Measurements from ENCODE around the gene SNTA1. TPM values are rescaled to one million over a fixed set of nuclear protein-coding genes. Genes with fewer than 3 reads are reported as not detected.

SNTA1 gene
- total RNA-seq, 1 experiment from 2014 or later = 9.9 TPM

GRCh38 chr20:33463332-33464101 lies 20.0 kb upstream of the SNTA1 start:
- H3K9me3 ChIP-seq (ENCODE audit: control insufficient read depth, low read depth, low read length) = no peaks in the 10 kb centered on the region
- H2BK5ac ChIP-seq (ENCODE audit: insufficient read length, low read length) = no peak overlapping the region
- H3T11ph ChIP-seq (ENCODE audit: low read length) = no peak overlapping the region
- H4K5ac ChIP-seq (ENCODE audit: insufficient read length, low read depth, low read length) = no peak overlapping the region
- H3K14ac ChIP-seq (ENCODE audit: insufficient read depth, low read length) = no peak overlapping the region
- H3K4me2 ChIP-seq (ENCODE audit: insufficient read depth, insufficient read length, low read length) = no peak overlapping the region
- H3K23me2 ChIP-seq (ENCODE audit: insufficient read length, low read depth, low read length, poor library complexity, severe bottlenecking) = no peaks in the 10 kb centered on the region
- H2BK120ac ChIP-seq (ENCODE audit: low read depth, low read length, poor library complexity, severe bottlenecking) = no peak overlapping the region
- H3K4me1 Mint-ChIP-seq = peaks cover 17 to 22% of the 10 kb centered on the region in 2 experiments
- WGBS (ENCODE audit: extremely low coverage, insufficient read length, low lambda C conversion rate) = no CpG with 5 or more reads among the region's 7 CpGs
- no peak overlapping the region for H3K23ac ChIP-seq (ENCODE audit: insufficient read length, low read depth, low read length)
- no peaks in the 10 kb centered on the region for H3K27me3 ChIP-seq (ENCODE audit: insufficient read depth, low read length)
- H3K9me3 Mint-ChIP-seq = no peaks in the 10 kb centered on the region; a peak in 1 of 5 replicates
- H3K79me1 ChIP-seq (ENCODE audit: insufficient read depth, low read depth, low read length, poor library complexity, severe bottlenecking) = no peaks in the 10 kb centered on the region
- no peak overlapping the region for H3K4me3 Mint-ChIP-seq
- no peaks in the 10 kb centered on the region for H3K79me2 ChIP-seq (ENCODE audit: insufficient read depth, low read length)
- H3K18ac ChIP-seq (ENCODE audit: insufficient read length, low read depth, low read length) = no peak overlapping the region
- H3K36me3 Mint-ChIP-seq (ENCODE audit: insufficient read depth in 1 of 3, low read depth in 3 of 3) = no peaks in the 10 kb centered on the region
- H3K27ac ChIP-seq (ENCODE audit: insufficient read length, low read depth, low read length) = no peak overlapping the region
- TF ChIP-seq, protein P1, sequence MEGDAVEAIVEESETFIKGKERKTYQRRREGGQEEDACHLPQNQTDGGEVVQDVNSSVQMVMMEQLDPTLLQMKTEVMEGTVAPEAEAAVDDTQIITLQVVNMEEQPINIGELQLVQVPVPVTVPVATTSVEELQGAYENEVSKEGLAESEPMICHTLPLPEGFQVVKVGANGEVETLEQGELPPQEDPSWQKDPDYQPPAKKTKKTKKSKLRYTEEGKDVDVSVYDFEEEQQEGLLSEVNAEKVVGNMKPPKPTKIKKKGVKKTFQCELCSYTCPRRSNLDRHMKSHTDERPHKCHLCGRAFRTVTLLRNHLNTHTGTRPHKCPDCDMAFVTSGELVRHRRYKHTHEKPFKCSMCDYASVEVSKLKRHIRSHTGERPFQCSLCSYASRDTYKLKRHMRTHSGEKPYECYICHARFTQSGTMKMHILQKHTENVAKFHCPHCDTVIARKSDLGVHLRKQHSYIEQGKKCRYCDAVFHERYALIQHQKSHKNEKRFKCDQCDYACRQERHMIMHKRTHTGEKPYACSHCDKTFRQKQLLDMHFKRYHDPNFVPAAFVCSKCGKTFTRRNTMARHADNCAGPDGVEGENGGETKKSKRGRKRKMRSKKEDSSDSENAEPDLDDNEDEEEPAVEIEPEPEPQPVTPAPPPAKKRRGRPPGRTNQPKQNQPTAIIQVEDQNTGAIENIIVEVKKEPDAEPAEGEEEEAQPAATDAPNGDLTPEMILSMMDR (conservative IDR thresholded peaks at IDR 0.05) = no peak
- no peak overlapping the region for H3K9ac ChIP-seq (ENCODE audit: extremely low read depth, insufficient read length, low read length)
- H4K8ac ChIP-seq (replicated peaks; ENCODE audit: insufficient read length, low read depth, low read length) = no peak overlapping the region
- H2AK5ac ChIP-seq (ENCODE audit: insufficient read length, low read length) = no peak overlapping the region
- H2BK15ac ChIP-seq (ENCODE audit: low read depth, low read length) = no peak overlapping the region
- H4K91ac ChIP-seq (ENCODE audit: insufficient read length, low read depth, low read length) = no peak overlapping the region
- no peak for DNase-seq
- H4K20me1 ChIP-seq (ENCODE audit: control insufficient read depth, insufficient read depth, insufficient read length) = no peaks in the 10 kb centered on the region
- H2BK12ac ChIP-seq (ENCODE audit: insufficient read length, low read depth, low read length) = no peak overlapping the region
- H3K27ac Mint-ChIP-seq = peak overlapping the region in 1 of 3 experiments; percentile 81; a peak in 2 of 7 replicates
- H2BK20ac ChIP-seq (ENCODE audit: low read depth, low read length, poor library complexity, severe bottlenecking) = no peak overlapping the region
- H2AFZ ChIP-seq (ENCODE audit: low read length) = no peak overlapping the region
- no peaks in the 10 kb centered on the region for H3K4me1 ChIP-seq (ENCODE audit: insufficient read depth, low read length)
- H3K4ac ChIP-seq (ENCODE audit: low read depth, low read length) = no peak overlapping the region
- no peaks in the 10 kb centered on the region for H3K27me3 Mint-ChIP-seq (ENCODE audit: low read depth)
- no peak overlapping the region for H3K56ac ChIP-seq (ENCODE audit: insufficient read length, low read depth, low read length)

Data from H9 (cell line).